Body of pancreas (tissue), 4 donors: ENCODE measurements around the gene RXFP4.

Source experiments
- CTCF ChIP-seq, 7 experiments: fragments of 450-650 bp in 4 of 7; fragments of 200-600 bp in 3 of 7; sonication (generic) in 3 of 7; IDR thresholded peaks; one replicate each; pipeline ENCODE4 v1.5.1; 2016 to 2019; ENCODE audit warnings: antibody characterized with exemption in 7 of 7
- POLR2A ChIP-seq, 3 donors: fragments of 450-650 bp; IDR thresholded peaks; one replicate each; pipeline ENCODE4 v1.6.1; 2016; ENCODE audit warnings: antibody characterized with exemption in 3 of 3, mild to moderate bottlenecking in 2 of 3

- TF ChIP-seq CTCF (IDR thresholded peaks at IDR 0.05) (no peak), POLR2A (IDR thresholded peaks at IDR 0.05) (no peak)
These were observed 6.3 kb downstream of the RXFP4 start for GRCh38 chr1:155947741-155948140.
